Body of pancreas (tissue), 4 donors: ENCODE data around the gene RBM20. TPM values are rescaled to one million over a fixed set of nuclear protein-coding genes. Genes with fewer than 3 reads are reported as not detected.

Source experiments
- ATAC-seq: fragments of 150-250 bp; one replicate; pipeline ENCODE4 v1.9.1; 2016
- DNase-seq, 4 donors: peaks; one replicate each; pipeline ENCODE4 v3.0.0-alpha.2; 2019
- H3K27ac ChIP-seq, 4 donors: fragments of 200-600 bp; sonication (generic); 1 replicate in 3 of 4; 2 replicates in 1 of 4; pipeline versions ENCODE4 v1.5.1 to v1.6.1; 2016 to 2019; ENCODE audit warnings: mild to moderate bottlenecking in 1 of 4, mixed read lengths in 1 of 4, moderate library complexity in 1 of 4
- H3K27me3 ChIP-seq, 2 donors: fragments of 200-600 bp; sonication (generic); one replicate each; pipeline ENCODE4 v1.6.0; 2016; ENCODE audit warnings: mild to moderate bottlenecking in 1 of 2
- H3K36me3 ChIP-seq, 2 donors: fragments of 200-600 bp; sonication (generic); replicated peaks in 1 of 2; 2 replicates each; pipeline ENCODE4 v1.5.1; 2016; ENCODE audit warnings: low read depth in 2 of 2; ENCODE audit not compliant: insufficient read depth in 1 of 2
- H3K4me1 ChIP-seq: fragments of 200-600 bp; sonication (generic); one replicate; pipeline ENCODE4 v1.6.0; 2016
- H3K4me3 ChIP-seq, 2 donors: fragments of 200-600 bp; sonication (generic); 1 replicate in 1 of 2; 2 replicates in 1 of 2; pipeline ENCODE4 v1.5.1; 2016 to 2019
- H3K9me3 ChIP-seq, 3 donors: fragments of 200-600 bp; sonication (generic); 1 replicate in 2 of 3; 2 replicates in 1 of 3; pipeline ENCODE4 v1.5.1; 2016
- POLR2A ChIP-seq, 3 donors: fragments of 450-650 bp; IDR thresholded peaks; one replicate each; pipeline ENCODE4 v1.6.1; 2016; ENCODE audit warnings: antibody characterized with exemption in 3 of 3, mild to moderate bottlenecking in 2 of 3
- WGBS, 2 donors: methylation state at CpG; one replicate each; pipeline ENCODE4 v1.1.5; 2017; 5-methylcytosine and 5-hydroxymethylcytosine counted together
- intact Hi-C: fragments of 100-400 bp; cut with DNase I; formaldehyde crosslinking; loops from one replicate; pipeline ENCODE4 v1.15.1; 2023
- total RNA-seq, 2 donors: library from RNA; depleted of rRNA; stranded (reverse); fragments of >200 nt; gene quantifications; one replicate each; pipeline ENCODE4 v1.1.0, GENCODE V29; 2016
- TF ChIP-seq, protein P1 (sequence below), 7 experiments: fragments of 450-650 bp in 4 of 7; fragments of 200-600 bp in 3 of 7; sonication (generic) in 3 of 7; IDR thresholded peaks; one replicate each; pipeline ENCODE4 v1.5.1; 2016 to 2019; ENCODE audit warnings: antibody characterized with exemption in 7 of 7

Gene RBM20
- total RNA-seq, 2 donors from 2014 or later, result 14.5 to 39.4 TPM

DNA sequence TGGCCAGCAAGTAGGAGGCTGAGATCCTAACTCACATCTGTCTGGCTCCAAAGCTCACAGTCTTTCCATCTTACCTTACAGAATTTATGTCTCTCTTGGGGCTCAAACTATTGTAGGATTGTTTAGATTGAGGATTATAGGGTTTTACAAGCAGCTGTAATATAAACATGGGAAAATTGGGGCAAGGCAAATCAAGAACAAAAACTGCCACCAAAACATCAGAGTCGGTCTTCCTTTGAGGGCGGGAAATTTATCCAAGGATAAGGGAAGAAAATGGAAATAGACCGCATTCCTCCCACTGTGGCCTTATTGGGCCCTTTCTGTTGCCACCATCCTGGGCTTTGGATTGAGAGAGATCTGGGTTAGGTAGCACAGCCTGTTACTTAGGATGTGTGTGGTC, 22.5 kb downstream of the RBM20 start:
- DNase-seq (no peak), ATAC-seq (no peak)
- Histone ChIP-seq H3K9me3 (no peaks in the 10 kb centered on the region), H3K4me3 (no peak overlapping the region), H3K27ac (no peak overlapping the region), H3K4me1 (peaks cover under 1% of the 10 kb centered on the region), H3K36me3 (no peaks in the 10 kb centered on the region), H3K27me3 (no peaks in the 10 kb centered on the region)
- intact Hi-C loops, result no loop called here
- WGBS, 2 donors, result 79 to 81% methylated on average over 3 of the region's 3 CpGs
- no peak for TF ChIP-seq POLR2A (IDR thresholded peaks at IDR 0.05)

GRCh38 chr10:110667620-110668343, 23.6 kb downstream of the RBM20 start:
- no peak for DNase-seq
- Histone ChIP-seq H3K27ac (no peak overlapping the region), H3K27me3 (no peaks in the 10 kb centered on the region), H3K36me3 (no peaks in the 10 kb centered on the region), H3K4me1 (peaks cover 4% of the 10 kb centered on the region), H3K4me3 (no peak overlapping the region), H3K9me3 (no peaks in the 10 kb centered on the region)
- intact Hi-C loops, result no loop called here
- no peak for TF ChIP-seq POLR2A (IDR thresholded peaks at IDR 0.05)
- TF ChIP-seq, protein P1, sequence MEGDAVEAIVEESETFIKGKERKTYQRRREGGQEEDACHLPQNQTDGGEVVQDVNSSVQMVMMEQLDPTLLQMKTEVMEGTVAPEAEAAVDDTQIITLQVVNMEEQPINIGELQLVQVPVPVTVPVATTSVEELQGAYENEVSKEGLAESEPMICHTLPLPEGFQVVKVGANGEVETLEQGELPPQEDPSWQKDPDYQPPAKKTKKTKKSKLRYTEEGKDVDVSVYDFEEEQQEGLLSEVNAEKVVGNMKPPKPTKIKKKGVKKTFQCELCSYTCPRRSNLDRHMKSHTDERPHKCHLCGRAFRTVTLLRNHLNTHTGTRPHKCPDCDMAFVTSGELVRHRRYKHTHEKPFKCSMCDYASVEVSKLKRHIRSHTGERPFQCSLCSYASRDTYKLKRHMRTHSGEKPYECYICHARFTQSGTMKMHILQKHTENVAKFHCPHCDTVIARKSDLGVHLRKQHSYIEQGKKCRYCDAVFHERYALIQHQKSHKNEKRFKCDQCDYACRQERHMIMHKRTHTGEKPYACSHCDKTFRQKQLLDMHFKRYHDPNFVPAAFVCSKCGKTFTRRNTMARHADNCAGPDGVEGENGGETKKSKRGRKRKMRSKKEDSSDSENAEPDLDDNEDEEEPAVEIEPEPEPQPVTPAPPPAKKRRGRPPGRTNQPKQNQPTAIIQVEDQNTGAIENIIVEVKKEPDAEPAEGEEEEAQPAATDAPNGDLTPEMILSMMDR (IDR thresholded peaks at IDR 0.05), result no peak
- 66 to 76% methylated on average over 9 of the region's 9 CpGs for WGBS, 2 donors
- ATAC-seq, result no peak

DNA sequence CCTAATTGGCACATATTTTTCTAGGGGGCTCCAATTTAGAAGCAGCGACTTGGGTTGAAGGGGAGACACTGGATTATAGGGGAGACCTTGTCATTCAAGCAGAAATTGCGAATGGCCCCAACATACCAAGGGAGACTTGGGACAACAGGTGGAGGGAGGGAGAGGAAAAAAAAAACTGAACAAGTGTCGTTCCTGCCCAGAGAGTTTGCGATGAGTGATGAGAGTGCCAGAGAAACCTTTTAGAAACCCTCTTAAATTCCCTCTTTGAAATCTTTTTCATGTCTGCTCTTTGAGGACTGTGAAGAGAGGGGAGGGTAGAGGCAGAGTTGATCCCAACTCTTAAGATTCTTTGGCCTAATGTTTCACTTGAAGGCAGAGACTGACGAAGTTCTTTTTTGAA, 24.3 kb downstream of the RBM20 start:
- Histone ChIP-seq H3K27me3 (no peaks in the 10 kb centered on the region), H3K36me3 (no peaks in the 10 kb centered on the region), H3K4me1 (peaks cover 4% of the 10 kb centered on the region), H3K27ac (no peak overlapping the region), H3K9me3 (no peaks in the 10 kb centered on the region), H3K4me3 (no peak overlapping the region)
- ATAC-seq (no peak), DNase-seq (no peak)
- 71 to 72% methylated on average over 5 of the region's 5 CpGs for WGBS, 2 donors
- intact Hi-C loops, result no loop called here
- TF ChIP-seq, protein P1 (IDR thresholded peaks at IDR 0.05), result no peak

DNA sequence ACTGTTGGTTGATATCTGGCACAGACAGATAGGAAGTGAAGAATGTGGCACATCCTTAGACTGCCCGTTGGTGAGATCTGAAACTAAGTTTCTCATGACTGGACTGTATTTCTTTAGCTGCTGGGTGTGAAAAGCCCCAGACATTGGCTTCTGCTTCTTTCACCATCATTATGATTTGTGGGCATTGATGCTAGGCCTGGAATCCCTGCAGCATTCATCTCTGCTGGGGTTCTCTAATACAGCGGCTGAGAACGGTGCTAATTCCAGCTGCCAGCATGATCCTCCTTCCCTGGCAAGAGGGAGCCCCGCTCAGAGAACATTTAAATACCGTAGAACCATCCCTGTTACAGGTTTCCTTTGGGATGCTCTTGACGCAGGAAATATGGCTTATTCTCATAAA, 26.2 kb downstream of the RBM20 start:
- 82 to 90% methylated on average over 6 of the region's 6 CpGs for WGBS, 2 donors
- no peak overlapping the region for H3K27ac ChIP-seq
- no peaks in the 10 kb centered on the region for H3K9me3 ChIP-seq
- intact Hi-C loops, result no loop called here
- H3K4me1 ChIP-seq, result peaks cover 4% of the 10 kb centered on the region
- TF ChIP-seq POLR2A (IDR thresholded peaks at IDR 0.05), result no peak
- TF ChIP-seq, protein P1 (IDR thresholded peaks at IDR 0.05), result no peak
- no peak overlapping the region for H3K4me3 ChIP-seq
- no peaks in the 10 kb centered on the region for H3K36me3 ChIP-seq
- ATAC-seq (no peak), DNase-seq (no peak)
- no peaks in the 10 kb centered on the region for H3K27me3 ChIP-seq

GRCh38 chr10:110671788-110672579, 27.8 kb downstream of the RBM20 start:
- peak; percentile 96 for ATAC-seq
- DNase-seq, result peak; percentile 65 to 78 (median 74)
- Histone ChIP-seq H3K36me3 (no peaks in the 10 kb centered on the region), H3K27me3 (no peaks in the 10 kb centered on the region), H3K4me1 (peaks cover 4% of the 10 kb centered on the region), H3K4me3 (peak overlapping the region in 1 of 2 donors; percentile 51), H3K27ac (peak overlapping the region in 3 of 4 donors; percentile 16 to 82 (median 40)), H3K9me3 (no peaks in the 10 kb centered on the region)
- intact Hi-C loops, result no loop called here
- 0% methylated on average over 21 to 47 of the region's 47 CpGs for WGBS, 2 donors
- TF ChIP-seq, protein P1 (IDR thresholded peaks at IDR 0.05), result peak; percentile 62 to 99 (median 85)
- TF ChIP-seq POLR2A (IDR thresholded peaks at IDR 0.05), result peak in 1 of 3 donors; percentile 44
